ENCODE results near the gene FNIP2.
A peak's percentile ranks its signal among the peaks of the same experiment; 100 is the strongest.

The FNIP2 gene

DNA sequence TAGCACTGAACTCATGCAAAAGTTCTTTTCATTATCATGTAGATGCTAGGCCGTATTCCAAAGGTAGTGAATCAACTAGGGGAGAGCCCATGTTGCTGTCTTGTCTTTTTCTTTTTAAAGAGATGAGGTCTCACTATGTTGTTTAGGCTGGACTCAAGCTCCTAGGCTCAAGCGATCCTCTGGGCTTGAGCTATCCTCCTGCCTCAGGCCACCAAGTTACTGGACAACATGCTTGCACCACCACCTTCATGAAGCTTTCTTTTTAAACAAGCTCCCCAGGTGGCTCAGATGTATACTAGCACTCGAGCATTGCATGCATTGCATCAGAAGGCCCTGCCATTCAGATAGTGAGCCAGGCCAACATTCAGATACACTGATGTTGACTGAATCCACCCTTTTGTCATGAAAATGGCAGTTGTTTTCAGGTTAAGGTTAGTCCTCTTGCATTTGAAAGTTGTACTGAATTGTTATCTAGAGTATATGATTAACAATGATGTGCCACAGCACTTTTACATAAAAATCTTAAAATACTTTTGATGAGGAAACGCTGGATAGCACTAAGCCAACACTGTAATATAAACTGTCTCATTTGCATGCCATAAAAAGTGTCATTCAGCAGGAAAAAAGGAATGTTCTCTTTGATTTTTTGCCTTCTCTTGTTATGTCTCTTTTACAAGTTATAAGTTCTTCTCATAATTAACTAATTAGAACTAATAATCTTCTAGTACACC, 76.7 kb downstream of the FNIP2 start:
- no peak for DNase-seq

DNA sequence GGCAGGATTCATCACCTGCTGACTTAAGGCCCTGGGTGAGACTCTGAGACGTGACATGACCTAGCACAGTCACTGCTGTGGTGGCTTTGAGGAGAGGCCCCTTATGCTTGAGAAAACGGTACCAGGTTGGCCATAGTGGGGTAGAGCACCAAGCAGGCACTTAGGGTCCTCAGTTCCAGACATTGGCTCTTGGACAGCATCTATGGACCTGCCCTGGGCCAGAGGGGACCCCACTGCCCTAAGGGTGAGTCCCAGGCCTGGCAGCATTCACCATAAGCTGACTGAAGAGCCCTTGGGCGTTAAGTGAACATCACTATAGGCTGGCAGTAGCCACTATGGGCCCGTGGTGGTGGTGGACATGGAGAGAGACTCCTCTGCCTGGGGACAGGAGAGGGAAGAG, 78.7 kb downstream of the FNIP2 start:
- DNase-seq, result no peak

DNA sequence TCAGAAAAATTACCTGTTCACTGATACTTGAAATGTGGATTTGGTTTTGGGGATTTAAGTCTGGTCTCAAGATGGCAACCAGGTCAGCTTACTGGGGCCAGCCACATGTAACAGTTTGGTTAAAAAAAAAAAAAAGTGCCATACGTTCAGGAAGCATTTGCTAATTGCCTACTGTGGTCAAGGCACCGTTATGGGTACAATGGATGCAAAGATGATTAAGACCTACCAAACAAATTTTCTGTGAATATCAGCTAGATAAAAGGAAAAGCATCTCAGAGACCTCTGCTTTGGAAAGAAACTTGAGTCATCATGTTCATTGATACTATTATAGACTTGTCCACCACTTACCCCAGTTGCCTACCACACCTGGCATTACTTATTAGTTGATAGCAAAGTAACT, 80.9 kb downstream of the FNIP2 start:
- DNase-seq, result no peak

DNA sequence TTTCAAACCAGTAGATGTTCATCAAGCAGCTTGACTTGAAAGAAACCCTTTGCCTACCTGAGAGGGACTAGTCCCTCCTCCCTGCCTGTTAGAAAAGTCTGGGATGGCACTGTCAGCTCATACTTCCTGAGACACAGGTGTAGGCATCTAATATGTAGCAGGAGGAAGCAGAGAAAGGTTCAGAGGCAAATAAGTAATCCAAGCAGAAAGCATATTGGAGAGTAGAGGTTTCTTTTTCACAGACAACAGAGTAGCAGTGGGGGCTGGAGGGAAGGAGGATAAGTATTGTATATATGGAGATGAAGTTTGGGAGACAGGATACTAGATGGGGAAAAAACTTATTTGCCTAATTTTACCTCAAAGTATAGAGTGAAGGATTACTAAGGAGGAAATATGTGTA, 81.5 kb downstream of the FNIP2 start:
- no peak for DNase-seq

DNA sequence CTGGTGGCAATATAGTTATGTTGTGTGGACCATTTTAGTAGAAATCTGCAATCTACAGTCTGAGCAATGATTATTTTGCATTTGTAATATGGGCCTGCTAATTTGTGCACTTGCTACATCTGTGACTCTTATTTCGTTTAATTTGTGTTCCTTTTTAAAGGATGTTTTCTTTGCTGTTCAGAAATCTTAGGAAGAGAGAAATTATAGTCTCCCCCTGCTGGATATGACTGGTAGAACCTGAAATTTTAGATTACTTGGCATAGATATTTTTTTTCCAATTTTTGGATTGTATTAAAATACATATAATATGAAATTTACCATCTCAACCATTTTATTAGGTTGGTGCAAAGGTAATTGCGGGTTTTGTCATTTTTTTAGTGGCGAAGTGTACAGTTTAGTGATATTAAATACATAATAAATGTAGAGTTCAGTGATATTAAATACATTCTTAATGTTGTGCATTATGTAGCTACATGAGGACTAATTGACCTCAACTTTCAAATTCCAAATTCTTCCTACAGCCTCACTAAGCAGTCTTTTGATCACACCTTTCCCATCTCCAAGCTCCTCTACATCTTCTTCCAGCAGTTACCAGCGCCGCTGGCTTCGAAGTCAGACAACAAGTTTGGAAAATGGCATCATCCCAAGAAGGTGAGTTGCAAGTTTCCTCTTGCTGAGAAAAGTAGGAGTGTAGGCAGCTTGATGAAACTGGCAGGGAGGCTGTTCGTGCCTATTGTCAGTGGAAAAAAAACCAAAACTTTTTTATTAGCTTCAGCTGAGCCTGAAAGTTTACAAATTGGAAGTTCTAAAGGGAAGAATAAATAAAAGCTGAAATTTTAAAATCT, 82.2 kb downstream of the FNIP2 start:
- DNase-seq, result peak; percentile 20

DNA sequence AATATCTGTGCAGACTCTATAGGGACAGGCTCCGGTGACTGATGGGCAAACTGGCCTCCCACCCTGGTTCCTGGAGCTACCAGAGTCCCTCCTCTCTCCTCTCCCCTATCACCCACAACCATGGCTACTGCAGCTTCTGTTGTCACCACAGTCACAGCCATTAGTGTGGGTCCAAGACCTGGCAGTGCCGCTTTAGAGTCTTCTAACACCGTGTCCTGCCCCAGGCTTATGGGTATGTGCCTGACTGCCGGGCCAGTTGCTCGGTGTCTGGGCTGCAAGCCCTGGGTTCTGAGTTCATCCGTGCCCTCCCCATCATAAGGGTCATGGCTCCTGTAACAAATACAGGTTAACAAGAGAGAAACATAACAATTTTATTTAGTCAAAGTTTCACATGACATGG, 85.4 kb downstream of the FNIP2 start:
- no peak for DNase-seq

DNA sequence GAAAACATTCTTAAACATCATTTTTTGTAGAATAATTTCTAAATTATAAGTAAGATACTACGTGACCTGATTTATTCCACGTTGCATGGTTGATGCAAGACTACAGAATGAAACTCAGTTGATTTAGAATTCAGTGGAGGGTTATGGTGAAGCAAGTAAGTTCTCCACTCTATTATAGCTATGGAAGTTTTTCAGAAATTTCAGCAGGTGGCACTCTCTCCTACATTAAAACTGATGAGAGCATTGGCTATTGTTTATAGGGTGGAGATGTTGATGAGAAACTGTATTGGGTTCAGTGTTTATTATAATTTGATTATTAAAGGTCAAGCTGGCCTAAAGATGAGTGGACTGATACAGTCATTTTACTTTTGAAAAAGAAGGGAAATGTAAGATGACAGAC, 88.0 kb downstream of the FNIP2 start:
- peak; percentile 3 for DNase-seq

DNA sequence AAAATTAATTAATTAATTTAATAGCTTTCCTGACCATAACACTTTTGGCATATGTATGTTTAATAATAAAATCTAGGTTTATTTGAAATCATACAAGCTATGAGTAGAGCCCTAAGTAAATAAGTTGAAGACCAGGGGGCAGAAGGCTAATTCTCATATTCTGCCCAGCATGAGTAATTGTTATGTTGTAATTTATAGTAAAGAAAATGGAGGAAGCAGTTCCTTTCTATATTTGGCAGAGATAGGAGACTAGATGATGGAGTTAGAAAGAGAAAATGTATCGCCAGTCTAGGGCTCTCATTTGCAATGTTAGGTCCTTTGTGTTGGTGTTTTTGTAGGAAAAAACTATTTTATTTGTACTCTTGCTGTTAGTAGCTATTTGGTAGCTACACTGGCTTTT, 89.1 kb downstream of the FNIP2 start:
- DNase-seq, result no peak

DNA sequence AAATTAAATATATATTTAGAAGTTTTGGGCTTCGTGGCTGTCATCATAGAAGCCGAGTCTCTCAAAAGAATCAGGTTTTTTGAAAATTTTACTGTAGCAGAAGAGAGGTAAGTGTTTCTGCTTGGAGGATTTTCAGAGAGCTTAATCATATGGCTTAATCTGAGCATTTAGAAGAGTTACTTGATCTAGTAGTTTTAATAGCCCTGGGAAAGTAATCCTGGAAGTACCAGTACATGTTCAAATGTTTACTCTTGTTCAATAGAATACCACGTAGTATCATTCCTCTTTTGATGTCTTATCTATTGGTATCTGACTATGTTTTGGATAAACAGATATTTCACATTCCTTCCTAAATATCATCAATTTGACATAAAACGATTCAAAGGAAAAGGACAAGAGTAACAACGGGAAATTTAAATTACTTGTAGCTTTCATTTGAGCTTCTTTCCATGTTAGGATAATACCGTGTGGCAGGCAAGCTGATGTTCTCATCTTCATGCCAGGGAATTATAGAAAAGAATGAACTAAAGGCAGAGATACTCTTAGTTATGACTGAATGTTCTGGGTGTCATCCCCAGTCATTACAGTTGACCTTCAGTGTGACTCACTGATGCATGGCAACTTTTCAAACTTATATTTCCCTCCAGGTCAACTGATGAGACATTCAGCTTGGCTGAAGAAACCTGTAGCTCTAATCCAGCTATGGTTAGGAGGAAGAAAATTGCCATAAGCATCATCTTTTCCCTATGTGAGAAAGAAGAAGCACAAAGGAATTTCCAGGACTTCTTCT, 89.8 kb downstream of the FNIP2 start:
- no peak for DNase-seq

DNA sequence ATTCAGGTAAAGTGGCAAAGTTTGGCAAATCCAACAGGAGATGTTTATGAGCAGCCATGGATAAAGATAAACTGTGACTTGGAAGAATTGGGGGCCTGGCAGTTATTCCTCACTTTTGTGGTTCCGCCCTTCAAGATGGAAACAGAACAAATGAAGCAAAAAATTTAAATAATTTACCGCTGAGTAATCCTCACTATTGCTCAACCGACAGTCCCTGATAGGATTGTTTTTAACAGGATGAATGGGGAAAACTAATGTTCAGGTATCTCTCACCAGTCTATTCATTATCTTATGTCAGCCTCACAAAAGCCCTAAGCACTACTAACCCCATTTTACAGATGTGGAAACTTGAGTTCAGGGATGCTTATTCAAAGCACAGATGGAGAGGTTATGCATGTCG, 90.8 kb downstream of the FNIP2 start:
- no peak for DNase-seq

DNA sequence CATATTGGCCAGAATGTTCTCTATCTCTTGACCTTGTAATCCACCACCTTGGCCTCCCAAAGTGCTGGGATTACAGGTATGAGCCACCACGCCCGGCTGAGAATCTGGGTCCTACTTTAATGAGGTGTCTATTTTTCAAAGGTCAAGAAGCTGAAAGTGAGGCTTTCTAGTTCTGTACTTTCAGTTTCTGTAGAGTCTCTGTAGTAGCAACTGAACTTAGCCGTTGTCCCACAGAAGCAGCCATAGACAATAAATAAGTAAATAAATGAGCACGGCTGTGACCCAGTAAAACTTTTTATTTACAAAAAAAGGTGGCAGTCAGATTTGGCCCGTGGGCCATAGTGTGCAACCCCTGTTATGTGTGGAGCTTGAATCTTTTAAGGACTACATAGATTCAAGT, 92.0 kb downstream of the FNIP2 start:
- DNase-seq, result no peak

DNA sequence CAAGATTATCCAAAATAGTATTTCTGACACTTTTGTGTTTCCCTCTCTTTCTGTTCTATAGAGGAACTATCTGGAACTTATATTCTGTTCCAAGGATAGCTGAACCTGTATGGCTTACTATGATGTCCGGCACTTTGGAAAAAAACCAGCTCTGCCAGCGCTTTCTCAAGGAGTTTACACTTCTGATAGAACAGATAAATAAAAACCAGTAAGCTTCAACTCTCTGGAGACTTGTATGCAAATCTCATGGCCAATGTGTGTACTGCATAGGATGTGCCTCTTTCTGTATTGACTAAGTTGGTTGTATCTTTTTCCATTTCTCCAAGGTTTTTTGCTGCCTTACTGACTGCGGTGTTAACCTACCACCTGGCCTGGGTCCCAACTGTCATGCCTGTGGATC, 92.5 kb downstream of the FNIP2 start:
- DNase-seq, result no peak

DNA sequence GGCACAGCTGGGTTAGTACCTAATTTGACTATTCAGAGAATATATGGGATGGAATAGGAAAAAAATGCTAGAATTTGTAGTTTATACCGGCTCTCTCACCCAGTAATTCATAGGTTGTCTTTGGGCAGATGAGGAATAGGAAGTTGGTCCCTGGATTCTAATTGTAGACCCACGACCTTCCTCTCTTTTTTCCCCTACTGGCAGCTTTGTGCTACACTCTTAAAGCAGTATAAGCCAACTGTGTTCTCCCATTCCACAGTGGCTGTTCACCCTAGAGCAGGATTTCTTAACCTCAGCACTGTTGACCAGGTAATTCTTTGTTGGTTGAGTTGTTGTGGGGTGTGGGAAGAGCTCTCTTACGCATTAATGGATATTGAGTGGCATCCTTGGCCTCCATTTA, 92.9 kb downstream of the FNIP2 start:
- no peak for DNase-seq

DNA sequence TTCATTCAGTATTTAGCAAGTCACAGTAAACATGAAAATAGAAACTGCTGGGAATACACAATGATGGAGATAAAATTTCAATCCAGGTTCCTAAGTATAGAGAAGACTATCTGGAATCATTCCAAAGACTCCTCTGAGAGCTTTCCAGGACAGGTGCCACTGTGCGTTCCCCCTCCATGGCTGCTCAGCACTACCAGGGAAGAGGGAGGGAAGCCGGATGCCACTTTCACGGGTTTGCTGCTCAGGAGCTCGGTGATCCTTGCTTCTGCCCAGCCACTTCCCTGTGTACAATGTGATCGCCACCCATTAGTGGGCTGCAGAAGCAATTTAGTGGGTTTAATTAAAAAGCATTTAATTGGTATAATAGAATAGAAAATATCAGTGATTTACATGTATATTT, 94.5 kb downstream of the FNIP2 start:
- no peak for DNase-seq

DNA sequence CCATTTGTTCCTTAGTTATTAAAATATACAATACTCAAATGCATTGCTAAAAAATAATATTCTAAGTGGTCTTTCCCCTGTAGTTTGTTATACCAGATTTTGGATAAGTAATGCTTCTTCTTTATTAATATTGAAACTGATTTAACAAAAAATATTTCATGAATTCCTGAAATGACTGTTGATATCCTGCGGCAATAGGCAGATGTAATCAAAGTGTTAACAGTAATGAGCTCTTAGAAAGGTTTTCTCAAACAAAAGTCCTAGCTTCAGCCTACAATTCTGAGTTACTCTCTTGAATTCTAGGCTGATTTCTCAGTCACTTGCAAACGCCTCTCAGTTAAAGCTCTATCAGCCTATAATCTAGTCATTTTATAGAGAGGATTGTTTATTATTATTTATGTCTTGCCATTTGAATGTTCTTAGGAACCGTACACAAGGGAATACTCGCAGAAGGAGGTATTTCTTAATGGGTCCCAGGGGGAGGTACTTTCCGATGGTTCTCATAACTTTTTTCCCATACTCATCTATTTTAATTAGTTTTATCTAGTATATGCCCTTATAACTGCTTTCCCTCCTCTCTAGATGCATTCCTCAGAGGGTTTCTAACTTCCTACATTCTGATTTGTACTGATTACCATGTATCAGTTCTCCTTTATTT, 96.8 kb downstream of the FNIP2 start:
- no peak for DNase-seq

DNA sequence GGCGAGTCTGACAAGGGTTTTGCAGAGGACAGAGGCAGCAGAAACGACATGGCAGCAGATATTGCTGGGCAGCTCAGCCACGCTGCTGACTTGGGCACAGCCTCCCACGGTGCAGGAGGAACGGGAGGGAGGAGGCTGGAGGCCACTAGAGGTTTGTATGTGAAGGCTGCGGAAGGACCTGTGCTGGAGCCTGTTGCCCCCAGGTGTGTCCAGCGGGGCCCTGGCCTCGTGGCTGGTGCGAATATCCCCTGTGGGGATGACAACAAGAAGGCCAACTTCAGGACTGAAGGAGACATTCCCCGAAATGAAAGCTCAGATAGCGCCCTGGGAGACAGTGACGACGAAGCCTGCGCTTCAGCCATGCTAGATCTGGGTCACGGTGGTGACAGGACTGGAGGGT, 100.2 kb downstream of the FNIP2 start:
- DNase-seq, result no peak

DNA sequence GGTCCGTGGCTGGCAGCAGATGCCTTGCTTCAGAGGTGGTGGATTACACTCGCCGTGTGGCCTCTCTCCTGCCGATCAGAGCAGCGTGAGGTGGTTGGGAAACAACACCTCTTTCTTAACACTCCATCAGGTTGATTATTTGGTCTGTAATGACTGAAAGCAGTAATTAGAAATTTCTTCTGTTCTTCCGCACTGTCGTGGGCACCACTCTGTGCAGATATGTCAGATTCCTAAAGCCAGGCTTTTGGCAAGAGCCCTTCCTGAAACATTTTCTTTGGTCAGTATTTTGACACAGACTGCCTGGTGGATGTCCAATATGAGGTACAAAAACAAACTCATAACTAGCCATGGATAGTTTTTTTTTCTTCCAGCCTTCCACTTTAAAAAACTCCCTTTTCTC, 100.9 kb downstream of the FNIP2 start:
- no peak for DNase-seq

DNA sequence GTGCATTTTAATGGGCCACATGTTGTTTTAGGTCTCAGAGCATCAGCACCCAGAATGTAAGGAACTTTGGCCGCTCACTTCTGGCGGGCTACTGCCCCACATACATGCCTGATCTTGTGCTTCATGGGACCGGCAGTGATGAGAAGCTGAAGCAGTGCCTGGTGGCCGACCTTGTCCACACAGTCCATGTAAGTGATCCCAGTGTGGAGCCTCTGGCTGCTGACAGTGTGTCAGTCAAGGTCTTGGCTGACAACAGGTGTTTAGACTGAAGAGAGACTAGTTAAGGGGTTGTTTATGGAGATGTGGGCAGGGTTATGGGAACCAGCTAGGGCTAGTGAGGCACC, 101.4 kb downstream of the FNIP2 start:
- no peak for DNase-seq

DNA sequence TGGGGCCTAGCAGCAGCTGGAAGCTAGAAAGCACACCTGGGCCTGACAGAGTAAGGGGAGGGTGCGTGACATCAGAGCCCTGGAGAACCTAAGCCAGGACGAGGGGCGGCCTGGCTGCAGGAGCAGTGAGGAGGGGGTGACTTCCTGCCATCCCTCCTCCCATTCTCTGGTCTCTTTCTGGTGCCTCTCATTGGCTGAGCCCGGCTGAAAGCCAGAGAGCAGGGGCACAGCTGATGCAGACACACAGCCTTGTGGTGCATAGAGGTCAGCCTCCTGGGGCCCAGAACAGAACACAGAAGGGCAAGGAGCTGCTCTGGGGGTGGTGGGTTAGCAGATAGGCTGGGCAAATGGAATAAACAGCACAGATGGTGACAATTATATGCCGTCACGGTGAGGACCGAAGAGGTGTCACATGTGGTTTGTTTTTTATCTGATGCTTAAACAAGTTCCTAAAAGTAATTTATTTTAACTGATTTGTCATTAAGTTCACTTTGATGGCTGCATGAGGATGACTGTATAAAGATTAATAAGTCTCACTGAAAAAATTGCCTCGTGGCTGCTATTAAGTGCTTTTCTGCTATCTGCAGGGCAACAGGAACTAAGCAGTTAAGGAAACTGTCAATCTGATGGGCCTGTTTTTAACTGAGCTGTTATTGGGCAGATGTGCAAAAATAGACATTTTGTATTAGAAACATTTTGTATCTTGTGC, 102.0 kb downstream of the FNIP2 start:
- DNase-seq, result no peak

DNA sequence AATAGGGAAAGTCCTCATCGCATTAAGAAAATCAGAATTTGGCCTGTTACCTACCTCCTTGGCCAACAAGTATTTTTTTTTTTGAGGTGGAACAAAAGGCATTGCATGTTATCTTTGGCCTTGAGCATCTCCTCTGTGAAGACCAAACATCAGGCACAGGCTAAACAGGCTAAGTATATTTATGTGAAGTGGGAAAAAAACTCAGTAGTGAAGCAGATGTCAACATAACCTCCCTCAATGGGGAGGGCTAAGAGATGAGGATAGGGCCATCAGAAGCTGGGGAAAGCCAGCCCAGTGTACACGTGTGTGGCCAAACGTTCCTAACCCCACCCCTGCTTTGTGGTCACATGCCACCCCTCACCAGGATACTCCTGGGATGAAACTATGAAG, 102.5 kb downstream of the FNIP2 start:
- no peak for DNase-seq

DNA sequence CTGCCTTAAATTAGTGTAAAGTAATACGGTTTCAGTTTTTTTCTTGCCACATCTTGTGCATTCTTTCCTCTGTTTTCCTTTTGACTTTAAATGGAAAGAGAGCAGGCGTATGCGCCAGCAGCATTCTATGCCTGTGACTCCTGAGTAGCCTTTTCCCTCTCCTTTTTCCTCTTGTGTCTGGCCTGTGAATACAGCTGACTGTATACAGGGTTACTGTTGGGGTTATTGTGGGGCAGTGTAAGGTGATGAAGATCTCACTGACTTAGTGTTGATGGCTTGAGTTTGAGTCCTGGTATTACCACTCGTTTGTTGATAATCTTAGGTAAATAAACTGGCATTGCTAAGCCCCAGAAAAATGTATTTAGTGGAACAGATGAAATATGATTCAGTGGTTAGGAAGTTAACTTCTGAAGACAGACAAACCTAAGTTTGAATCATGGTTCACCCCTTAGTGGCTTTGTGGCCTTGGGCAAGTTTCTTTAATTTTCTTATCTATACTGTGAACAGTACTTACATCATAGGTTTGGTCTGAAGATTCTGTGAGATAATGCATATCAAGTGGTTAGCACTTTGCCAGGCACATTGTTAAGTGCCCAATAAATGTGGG, 105.1 kb downstream of the FNIP2 start:
- no peak for DNase-seq

DNA sequence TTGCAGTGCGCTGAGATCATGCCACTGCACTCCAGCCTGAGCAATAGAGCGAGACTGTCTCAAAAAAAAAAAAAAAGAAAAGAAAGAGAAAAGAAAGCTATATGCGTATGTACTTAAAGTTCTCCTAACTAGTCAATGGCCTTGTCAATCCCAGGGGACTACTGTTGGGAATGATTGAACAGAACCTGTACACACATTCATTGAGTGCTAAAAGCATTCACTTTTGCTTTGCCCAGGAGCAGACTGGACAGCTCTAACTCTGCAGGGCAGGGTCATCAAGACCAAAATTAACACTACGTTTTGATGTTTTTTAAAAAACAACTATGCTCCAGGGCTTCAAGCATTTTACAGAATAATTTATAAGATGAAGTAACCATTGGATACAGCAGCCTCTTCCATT, 106.2 kb downstream of the FNIP2 start:
- DNase-seq, result no peak

Measured in RPMI8226 (cell line).